SK-N-SH (cell line): ENCODE measurements around the gene HOXC11.

Source experiments
- EP300 ChIP-seq, 2 experiments: IDR thresholded peaks; 2 replicates each; pipeline versions ENCODE4 v1.4.0 to v1.6.1; 2012; ENCODE audit warnings: borderline replicate concordance in 1 of 2, low read depth in 1 of 2, low read length in 1 of 2
- POLR2AphosphoS5 ChIP-seq: IDR thresholded peaks from 2 replicates; pipeline ENCODE4 v1.6.1; 2012; ENCODE audit warnings: low read depth, low read length
- YY1 ChIP-seq: IDR thresholded peaks from 2 replicates; pipeline ENCODE4 v1.4.0; 2012; ENCODE audit warnings: low read depth, mild to moderate bottlenecking
- TF ChIP-seq, protein P1 (sequence below): fragments of 200-600 bp; sonication (generic); IDR thresholded peaks from 2 replicates; pipeline ENCODE4 v1.6.1; 2017; ENCODE audit warnings: antibody characterized with exemption, mild to moderate bottlenecking, moderate library complexity
- TF ChIP-seq, protein P2 (sequence below): IDR thresholded peaks from 2 replicates; pipeline ENCODE4 v1.4.0; 2012; ENCODE audit warnings: low read depth

DNA sequence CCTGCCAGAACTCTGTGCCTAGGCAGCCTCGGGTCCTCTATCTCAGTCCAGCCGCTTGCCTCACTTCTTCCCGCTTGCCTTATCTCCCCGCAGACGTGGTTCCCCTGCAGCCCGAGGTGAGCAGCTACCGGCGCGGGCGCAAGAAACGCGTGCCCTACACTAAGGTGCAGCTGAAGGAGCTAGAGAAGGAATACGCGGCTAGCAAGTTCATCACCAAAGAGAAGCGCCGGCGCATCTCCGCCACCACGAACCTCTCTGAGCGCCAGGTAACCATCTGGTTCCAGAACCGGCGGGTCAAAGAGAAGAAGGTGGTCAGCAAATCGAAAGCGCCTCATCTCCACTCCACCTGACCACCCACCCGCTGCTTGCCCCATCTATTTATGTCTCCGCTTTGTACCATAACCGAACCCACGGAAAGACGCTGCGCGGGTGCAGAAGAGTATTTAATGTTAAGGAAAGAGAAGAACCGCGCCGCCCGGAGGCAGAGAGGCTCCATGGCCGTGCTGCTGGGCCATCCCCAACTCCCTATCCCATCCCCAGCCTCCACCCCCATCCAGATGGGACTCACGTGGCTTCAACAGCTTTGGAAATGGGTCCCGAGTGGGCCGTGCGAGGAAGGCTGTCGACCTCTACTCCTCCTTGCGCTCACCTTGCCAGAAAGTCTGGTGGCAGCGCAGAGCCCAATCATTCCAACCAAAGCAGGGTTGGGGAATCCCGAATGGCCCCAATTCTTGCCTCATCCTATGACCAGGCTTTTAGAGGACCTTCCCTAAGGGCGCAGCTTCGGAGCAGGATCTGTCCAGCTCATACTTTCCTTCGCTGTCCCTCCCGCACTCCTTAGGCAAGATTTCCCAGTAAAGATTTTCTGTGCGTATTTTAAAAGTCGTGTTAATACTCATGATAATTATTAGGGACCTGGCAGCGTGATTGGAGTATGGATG lies 27.7 kb upstream of the HOXC11 start:
- TF ChIP-seq, protein P1, sequence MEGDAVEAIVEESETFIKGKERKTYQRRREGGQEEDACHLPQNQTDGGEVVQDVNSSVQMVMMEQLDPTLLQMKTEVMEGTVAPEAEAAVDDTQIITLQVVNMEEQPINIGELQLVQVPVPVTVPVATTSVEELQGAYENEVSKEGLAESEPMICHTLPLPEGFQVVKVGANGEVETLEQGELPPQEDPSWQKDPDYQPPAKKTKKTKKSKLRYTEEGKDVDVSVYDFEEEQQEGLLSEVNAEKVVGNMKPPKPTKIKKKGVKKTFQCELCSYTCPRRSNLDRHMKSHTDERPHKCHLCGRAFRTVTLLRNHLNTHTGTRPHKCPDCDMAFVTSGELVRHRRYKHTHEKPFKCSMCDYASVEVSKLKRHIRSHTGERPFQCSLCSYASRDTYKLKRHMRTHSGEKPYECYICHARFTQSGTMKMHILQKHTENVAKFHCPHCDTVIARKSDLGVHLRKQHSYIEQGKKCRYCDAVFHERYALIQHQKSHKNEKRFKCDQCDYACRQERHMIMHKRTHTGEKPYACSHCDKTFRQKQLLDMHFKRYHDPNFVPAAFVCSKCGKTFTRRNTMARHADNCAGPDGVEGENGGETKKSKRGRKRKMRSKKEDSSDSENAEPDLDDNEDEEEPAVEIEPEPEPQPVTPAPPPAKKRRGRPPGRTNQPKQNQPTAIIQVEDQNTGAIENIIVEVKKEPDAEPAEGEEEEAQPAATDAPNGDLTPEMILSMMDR: no peak
- TF ChIP-seq YY1 (no peak), EP300 (IDR thresholded peaks at IDR 0.05; ENCODE audit: borderline replicate concordance in 1 of 2, low read depth in 1 of 2, low read length in 1 of 2) (no peak), POLR2AphosphoS5 (no peak)
- TF ChIP-seq, protein P2, sequence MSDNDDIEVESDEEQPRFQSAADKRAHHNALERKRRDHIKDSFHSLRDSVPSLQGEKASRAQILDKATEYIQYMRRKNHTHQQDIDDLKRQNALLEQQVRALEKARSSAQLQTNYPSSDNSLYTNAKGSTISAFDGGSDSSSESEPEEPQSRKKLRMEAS: no peak
